ENCODE measurements around the gene GATA1. TPM values are rescaled to one million over a fixed set of nuclear protein-coding genes. Genes with fewer than 3 reads are reported as not detected.

GATA1 gene
- total RNA-seq, 1 donor from 2014 or later, result not detected

DNA sequence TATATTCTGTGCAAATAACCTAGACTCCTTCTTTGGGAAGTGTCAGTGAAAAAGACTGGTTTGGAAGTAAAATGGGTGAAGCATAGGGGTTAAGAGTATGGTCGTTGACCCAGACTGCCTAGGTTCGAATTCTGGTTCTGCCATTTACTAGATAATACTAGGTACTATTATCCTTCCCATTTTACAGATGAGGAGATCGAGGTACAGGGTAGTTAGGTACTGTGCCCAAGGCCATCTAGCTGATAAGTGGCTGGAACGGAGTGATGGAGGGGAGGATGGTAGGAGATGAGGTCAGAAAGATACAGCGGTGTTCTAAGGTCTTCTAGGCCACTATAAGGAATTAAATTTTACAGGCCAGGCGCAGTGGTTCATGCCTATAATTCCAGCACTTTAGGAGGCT lies 13.8 kb upstream of the GATA1 start:
- no peak for DNase-seq (ENCODE audit: low read depth, low spot score)
- Mint-ChIP-seq H3K4me1 (no peaks in the 10 kb centered on the region), H3K9me3 (peaks cover 3% of the 10 kb centered on the region), H3K4me3 (no peak overlapping the region), H3K36me3 (ENCODE audit: low read depth) (no peaks in the 10 kb centered on the region), H3K27me3 (ENCODE audit: low read depth) (peaks cover 8% of the 10 kb centered on the region), H3K27ac (ENCODE audit: unreplicated experiment) (no peak overlapping the region)
- TF ChIP-seq, protein P1, sequence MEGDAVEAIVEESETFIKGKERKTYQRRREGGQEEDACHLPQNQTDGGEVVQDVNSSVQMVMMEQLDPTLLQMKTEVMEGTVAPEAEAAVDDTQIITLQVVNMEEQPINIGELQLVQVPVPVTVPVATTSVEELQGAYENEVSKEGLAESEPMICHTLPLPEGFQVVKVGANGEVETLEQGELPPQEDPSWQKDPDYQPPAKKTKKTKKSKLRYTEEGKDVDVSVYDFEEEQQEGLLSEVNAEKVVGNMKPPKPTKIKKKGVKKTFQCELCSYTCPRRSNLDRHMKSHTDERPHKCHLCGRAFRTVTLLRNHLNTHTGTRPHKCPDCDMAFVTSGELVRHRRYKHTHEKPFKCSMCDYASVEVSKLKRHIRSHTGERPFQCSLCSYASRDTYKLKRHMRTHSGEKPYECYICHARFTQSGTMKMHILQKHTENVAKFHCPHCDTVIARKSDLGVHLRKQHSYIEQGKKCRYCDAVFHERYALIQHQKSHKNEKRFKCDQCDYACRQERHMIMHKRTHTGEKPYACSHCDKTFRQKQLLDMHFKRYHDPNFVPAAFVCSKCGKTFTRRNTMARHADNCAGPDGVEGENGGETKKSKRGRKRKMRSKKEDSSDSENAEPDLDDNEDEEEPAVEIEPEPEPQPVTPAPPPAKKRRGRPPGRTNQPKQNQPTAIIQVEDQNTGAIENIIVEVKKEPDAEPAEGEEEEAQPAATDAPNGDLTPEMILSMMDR (conservative IDR thresholded peaks at IDR 0.05), result no peak

DNA sequence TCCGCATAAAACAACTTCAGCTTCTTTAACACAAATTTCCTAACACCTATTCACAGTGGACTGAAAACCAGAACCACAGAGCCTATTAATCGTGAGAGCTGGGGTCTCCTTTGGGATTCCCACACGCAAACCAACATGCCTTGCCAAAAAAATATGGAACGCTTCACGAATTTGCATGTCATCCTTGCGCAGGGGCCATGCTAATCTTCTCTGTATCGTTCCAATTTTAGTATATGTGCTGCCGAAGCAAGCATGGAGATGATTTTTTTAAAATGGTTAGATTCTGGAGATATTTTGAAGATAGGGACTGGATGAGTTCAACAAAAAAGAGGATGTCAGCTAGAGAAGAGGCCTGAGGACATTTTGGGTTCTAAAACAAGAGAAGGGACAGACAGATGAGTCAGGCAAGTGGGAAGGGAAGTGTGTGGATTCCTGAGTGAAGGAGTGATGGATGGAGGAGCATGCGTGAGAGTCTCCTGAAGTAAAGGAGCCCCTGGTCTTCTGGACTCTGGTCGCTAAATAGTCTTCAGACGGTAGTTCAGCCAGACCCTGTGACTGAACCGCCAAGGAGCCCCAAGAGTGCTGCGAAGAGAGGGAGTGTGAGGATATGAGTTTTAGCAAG lies 9.5 kb upstream of the GATA1 start:
- TF ChIP-seq, protein P1 (conservative IDR thresholded peaks at IDR 0.05), result no peak
- DNase-seq (ENCODE audit: low read depth, low spot score), result no peak
- Mint-ChIP-seq H3K36me3 (ENCODE audit: low read depth) (no peaks in the 10 kb centered on the region), H3K9me3 (peaks cover 3% of the 10 kb centered on the region), H3K4me3 (no peak overlapping the region), H3K4me1 (no peaks in the 10 kb centered on the region), H3K27me3 (ENCODE audit: low read depth) (peaks cover 18% of the 10 kb centered on the region), H3K27ac (ENCODE audit: unreplicated experiment) (no peak overlapping the region)

DNA sequence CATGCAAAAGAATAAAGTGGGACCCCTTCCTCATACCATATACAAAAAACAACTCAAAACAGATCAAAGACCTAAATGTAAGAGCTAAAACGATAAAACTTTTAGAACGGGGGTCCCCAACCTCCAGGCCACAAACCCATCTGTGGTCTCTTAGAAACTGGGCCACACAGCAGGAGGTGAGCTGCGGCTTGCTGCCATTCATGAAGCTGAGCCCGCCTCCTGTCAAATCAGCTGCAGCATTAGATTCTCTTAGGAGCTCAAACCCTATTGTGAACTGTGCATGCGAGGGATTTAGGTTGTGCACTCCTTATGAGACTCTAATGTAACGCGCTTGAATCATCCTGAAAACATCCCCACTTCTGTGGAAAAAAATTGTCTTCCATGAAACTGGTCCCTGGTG lies 7.0 kb upstream of the GATA1 start:
- peaks cover 3% of the 10 kb centered on the region for H3K9me3 Mint-ChIP-seq
- no peak overlapping the region for H3K4me3 Mint-ChIP-seq
- TF ChIP-seq, protein P1 (conservative IDR thresholded peaks at IDR 0.05), result no peak
- peaks cover 18% of the 10 kb centered on the region for H3K27me3 Mint-ChIP-seq (ENCODE audit: low read depth)
- H3K4me1 Mint-ChIP-seq, result no peaks in the 10 kb centered on the region
- no peak for DNase-seq (ENCODE audit: low read depth, low spot score)
- no peak overlapping the region for H3K27ac Mint-ChIP-seq (ENCODE audit: unreplicated experiment)
- no peaks in the 10 kb centered on the region for H3K36me3 Mint-ChIP-seq (ENCODE audit: low read depth)

- H3K4me3 Mint-ChIP-seq, result no peak overlapping the region
- TF ChIP-seq, protein P1 (conservative IDR thresholded peaks at IDR 0.05), result no peak
- H3K27me3 Mint-ChIP-seq (ENCODE audit: low read depth), result peaks cover 21% of the 10 kb centered on the region
- no peaks in the 10 kb centered on the region for H3K36me3 Mint-ChIP-seq (ENCODE audit: low read depth)
- no peak for DNase-seq (ENCODE audit: low read depth, low spot score)
- H3K4me1 Mint-ChIP-seq, result no peaks in the 10 kb centered on the region
- H3K27ac Mint-ChIP-seq (ENCODE audit: unreplicated experiment), result no peak overlapping the region
- peaks cover 3% of the 10 kb centered on the region for H3K9me3 Mint-ChIP-seq
These were observed 4.7 kb upstream of the GATA1 start for GRCh38 chrX:48781705-48782104.

DNA sequence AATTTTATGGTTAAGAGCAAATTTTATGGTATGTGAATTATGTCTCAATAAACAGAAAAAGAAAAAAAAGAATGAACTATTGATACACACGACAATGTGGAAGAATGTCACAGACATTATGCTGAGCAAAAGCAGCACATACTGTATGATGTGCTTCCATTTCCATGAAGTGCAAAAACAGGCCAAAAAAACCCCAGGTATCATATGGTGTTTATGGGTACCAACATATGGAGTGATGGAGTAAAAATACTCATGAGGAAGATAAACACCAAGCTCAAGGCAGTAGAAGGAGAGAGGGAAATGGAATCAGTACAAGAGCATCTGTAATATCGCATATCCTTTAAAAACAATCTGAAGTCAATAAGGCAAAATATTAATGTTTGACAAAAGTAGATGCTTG lies 4.2 kb upstream of the GATA1 start:
- no peaks in the 10 kb centered on the region for H3K36me3 Mint-ChIP-seq (ENCODE audit: low read depth)
- no peak for DNase-seq (ENCODE audit: low read depth, low spot score)

More for the DNA sequence above, 4.2 kb upstream of the GATA1 start:
- H3K4me1 Mint-ChIP-seq, result no peaks in the 10 kb centered on the region
- TF ChIP-seq, protein P1 (conservative IDR thresholded peaks at IDR 0.05), result no peak
- H3K4me3 Mint-ChIP-seq, result no peak overlapping the region
- peaks cover 21% of the 10 kb centered on the region for H3K27me3 Mint-ChIP-seq (ENCODE audit: low read depth)
- no peak overlapping the region for H3K27ac Mint-ChIP-seq (ENCODE audit: unreplicated experiment)
- H3K9me3 Mint-ChIP-seq, result no peaks in the 10 kb centered on the region
